VCaP (cell line): ENCODE data around the gene GNB3.
"Not testable (repeated sequence)": the region's sequence is repeated elsewhere in the genome, so short reads cannot be mapped to it uniquely, and the experiment has no call there.

Experiments
- H3K27ac ChIP-seq: fragments of 450-650 bp; 2 replicates; pipeline ENCODE4 v1.5.1; 2017
- CTCF ChIP-seq: fragments of 450-650 bp; conservative IDR thresholded peaks from 2 replicates; pipeline ENCODE4 v1.5.1; 2017; ENCODE audit warnings: mild to moderate bottlenecking, moderate library complexity

Gene GNB3

GRCh38 chr12:6883683-6884082 lies 43.0 kb downstream of the GNB3 start:
- no peak for TF ChIP-seq CTCF
- H3K27ac ChIP-seq, result no peak overlapping the region

GRCh38 chr12:6884539-6884938 lies 43.8 kb downstream of the GNB3 start:
- TF ChIP-seq CTCF, result no peak
- H3K27ac ChIP-seq, result no peak overlapping the region

GRCh38 chr12:6886206-6886999 lies 45.7 kb downstream of the GNB3 start:
- peak overlapping the region; percentile 25; the same call in 1 of the 2 replicates for H3K27ac ChIP-seq

GRCh38 chr12:6887460-6887859 lies 46.7 kb downstream of the GNB3 start:
- no peak for TF ChIP-seq CTCF
- H3K27ac ChIP-seq, result peak overlapping the region; percentile 25; the same call in 1 of the 2 replicates

- H3K27ac ChIP-seq, result no peak overlapping the region
- no peak for TF ChIP-seq CTCF
These were observed 47.6 kb downstream of the GNB3 start for GRCh38 chr12:6888360-6888759.

DNA sequence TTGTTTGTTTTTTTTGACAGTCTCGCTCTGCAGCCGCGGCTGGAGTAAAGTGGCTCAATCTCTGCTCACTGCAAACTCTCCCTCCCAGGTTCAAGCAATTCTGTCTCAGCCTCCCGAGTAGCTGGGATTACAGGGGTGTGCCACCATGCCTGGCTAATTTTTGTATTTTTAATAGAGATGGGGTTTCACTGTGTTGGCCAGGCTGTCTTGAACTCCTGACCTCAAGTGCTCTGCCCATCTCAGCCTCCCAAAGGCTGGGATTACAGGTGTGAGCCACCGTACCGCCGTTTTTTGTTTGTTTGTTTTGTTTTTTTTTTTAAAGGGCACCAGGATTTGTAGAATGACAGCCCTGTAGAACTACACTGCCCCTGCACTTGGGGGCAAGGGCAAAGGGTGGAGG lies 48.1 kb downstream of the GNB3 start:
- not testable (repeated sequence) for H3K27ac ChIP-seq

DNA sequence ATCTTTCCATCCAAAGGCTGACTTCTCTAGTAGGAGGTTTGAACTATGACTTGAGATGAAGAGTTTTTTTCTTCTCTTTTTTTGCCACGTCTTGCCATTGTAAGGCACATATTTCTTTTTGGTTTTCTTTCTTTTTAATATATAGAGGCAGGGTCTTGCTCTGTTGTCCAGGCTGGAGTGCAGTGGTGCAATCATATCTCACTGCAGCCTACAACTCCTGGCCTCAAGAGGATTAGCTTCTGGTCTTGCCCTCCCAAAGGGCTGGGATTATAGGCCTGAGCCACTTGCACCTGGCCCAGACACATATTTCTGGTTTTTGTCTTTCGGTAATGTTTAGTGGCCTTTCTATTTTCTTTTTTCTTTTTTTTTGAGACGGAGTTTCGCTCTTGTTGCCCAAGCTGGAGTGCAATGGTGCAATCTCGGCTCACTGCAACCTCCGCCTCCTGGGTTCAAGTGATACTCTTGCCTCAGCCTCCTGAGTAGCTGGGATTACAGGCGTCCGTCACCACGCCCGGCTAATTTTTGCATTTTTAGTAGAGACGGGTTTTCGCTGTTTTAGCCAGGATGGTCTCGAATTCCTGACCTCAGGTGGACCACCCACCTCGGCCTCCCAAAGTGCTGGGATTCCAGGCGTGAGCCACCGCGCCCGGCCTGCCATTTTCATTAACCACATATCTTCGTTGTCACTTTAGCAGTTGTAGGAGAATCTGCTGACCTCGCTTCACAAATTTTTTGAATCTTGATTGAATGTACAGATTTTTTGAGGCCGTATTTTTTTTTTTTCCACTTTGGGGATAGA lies 49.2 kb downstream of the GNB3 start:
- H3K27ac ChIP-seq, result peak overlapping the region; percentile 93

- TF ChIP-seq CTCF, result peak; percentile 98
- H3K27ac ChIP-seq, result peak overlapping the region; percentile 93
These were observed 50.3 kb downstream of the GNB3 start for GRCh38 chr12:6890789-6891645.

DNA sequence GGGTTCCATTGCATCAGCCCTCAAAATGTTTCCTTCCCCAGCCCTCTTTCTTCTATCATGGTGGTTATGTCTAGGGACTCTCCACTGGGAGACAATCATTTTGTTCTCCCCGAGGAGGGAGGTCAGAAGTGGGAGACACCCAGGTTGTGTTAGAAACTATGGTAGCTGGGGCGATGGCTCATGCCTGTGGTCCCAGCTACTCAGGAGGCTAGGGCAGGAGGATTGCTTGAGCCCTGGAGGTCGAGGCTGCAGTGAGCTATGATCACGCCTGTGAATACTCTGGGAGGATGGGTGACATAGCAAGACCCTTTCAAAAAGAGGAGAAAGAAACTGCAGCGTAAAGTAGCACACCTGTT lies 50.9 kb downstream of the GNB3 start:
- peak overlapping the region; percentile 93 for H3K27ac ChIP-seq
- TF ChIP-seq CTCF, result no peak

- H3K27ac ChIP-seq, result not testable (repeated sequence)
These were observed 52.0 kb downstream of the GNB3 start for GRCh38 chr12:6892683-6893082.
